NOMO-1 treated with DMSO at 0.1 percent for 48 hours (cell line): ENCODE data around the gene SETD3.

Experiments used
- DNase-seq: peaks from one replicate; lab custom pipeline; 2025; ENCODE audit not compliant: unreplicated experiment; lab: John Stamatoyannopoulos, UW

SETD3 gene

GRCh38 chr14:99516871-99517642 is 36.4 kb upstream of the SETD3 start:
- DNase-seq, result no peak

- DNase-seq, result no peak
Measured at GRCh38 chr14:99516156-99516870, 35.7 kb upstream of the SETD3 start.

DNA sequence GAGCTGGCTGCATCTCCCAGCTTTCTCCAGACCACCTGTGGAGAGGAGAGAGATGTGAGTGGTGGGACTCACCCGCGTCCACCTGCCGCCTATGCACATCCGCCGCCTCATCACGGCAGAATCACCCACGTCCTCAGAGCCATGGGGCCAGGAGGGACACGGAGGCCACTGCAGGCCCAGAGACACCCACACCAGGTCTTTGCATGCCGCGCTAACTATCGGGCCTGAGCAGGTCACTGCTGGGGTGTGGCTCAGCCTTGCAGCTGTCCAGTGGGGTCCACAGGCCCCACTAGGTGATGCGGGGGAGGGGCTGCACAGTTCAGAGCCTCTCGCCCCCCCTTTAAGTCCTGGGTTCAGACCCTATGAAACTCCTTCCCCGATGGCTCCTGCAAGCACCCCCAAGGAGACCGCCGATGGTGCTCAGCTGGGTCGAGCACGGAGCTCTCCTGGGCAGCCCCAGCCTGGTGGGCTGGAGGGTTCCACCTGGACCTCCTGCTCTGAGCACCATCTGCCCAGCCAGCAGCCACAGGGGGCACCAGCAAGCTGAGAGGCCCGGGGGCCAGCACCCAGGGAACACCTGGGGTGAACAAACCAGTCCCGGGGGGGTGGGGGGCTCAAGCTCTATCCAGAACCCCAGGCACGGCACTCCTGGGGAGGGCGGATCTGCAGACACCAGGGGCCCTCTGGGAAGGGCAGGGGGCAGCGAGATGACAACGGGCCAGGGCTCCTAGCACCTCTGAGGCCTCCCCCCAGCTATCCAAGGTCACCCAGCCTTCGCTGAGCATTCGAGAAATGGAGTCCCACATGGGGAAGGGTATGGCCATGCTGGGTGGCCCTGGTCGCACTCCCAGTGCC is 34.9 kb upstream of the SETD3 start:
- no peak for DNase-seq

GRCh38 chr14:99514552-99515300 is 34.1 kb upstream of the SETD3 start:
- DNase-seq, result no peak

DNA sequence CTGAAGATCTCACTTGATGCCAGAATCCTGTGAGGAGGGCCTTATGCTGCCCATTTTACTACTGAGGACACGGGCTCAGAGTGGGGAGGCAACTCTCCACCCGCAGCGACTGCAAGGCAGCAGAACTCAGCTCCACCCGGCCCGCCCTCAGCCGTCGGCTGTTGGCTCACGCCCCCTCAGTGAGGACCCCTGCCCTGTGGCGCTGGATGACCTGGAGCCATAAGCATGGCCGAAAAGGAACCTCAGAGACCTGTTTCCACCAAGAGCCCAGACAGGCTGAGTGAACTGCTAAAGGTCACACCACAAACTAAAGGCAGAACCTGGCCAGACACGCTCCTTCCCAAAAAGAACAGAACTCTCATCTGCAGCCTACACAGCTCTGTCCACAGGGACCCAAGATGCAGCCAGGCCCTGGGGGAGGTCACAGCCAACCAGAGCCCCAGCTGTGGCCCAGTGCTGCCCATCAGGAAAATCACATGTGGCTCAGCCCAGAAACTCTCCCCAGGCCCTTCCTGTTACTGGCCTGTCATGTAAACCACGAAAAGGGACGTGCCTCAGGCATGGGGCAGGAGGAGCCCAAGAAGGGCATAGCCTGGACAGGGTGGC is 33.4 kb upstream of the SETD3 start:
- no peak for DNase-seq

- DNase-seq, result no peak
Measured at GRCh38 chr14:99513183-99513694, 32.6 kb upstream of the SETD3 start.

GRCh38 chr14:99512571-99513182 is 32.0 kb upstream of the SETD3 start:
- no peak for DNase-seq

DNA sequence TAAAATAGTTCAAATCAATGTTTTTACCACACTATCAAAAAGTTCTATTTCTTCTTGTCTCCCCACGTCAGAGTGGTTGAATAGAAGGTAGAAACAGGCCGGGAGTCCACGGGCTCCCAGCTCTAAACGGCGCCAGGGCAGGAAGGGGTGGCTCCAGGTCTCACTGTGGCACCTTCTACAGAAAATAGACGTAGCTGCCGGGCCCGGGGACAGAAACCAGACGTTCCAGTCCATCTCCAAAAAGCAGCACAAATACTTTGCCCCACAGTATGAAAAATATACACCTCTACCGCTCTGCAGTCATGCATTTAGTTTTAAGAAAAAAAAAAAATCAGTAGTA is 31.4 kb upstream of the SETD3 start:
- DNase-seq, result no peak

- DNase-seq, result no peak
Measured at GRCh38 chr14:99511421-99512109, 30.9 kb upstream of the SETD3 start.

GRCh38 chr14:99510556-99511139 is 30.0 kb upstream of the SETD3 start:
- no peak for DNase-seq

GRCh38 chr14:99509871-99510555 is 29.4 kb upstream of the SETD3 start:
- DNase-seq, result no peak

DNA sequence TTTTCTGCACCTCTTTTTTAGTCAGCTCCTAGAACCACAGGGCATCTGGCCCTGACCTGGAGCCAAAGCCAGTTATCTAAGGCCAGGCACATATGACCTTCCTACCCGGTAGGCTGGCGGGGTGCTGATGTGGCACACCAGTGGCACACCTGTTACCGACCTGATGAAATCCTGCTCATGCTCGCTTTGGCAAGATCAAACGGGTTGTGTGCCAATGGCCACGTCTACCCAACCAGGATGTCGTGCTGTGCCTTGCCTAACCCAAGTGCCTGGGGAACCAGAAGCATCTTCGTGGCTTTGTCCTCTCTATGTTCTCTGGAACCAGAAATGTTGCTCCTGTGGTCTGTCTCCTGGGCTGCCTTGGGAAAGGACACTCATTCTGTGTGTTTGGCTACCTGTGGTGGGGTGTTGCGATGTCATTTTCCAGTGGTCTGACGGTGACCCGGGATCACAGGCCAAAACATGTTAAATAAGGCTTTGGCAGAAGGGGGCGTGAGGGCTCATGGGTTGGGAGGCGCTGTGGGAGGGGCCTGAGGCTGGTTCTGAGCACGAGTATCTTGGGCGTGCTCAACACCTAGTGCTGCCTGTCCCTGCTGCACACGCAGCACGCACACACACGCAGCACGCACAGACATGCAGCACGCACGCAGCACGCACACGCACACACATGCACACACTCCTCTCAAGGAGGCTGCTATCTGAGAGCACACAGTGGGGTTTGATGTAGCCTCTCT is 28.4 kb upstream of the SETD3 start:
- DNase-seq, result no peak

- DNase-seq, result no peak
Measured at GRCh38 chr14:99507860-99508640, 27.4 kb upstream of the SETD3 start.

DNA sequence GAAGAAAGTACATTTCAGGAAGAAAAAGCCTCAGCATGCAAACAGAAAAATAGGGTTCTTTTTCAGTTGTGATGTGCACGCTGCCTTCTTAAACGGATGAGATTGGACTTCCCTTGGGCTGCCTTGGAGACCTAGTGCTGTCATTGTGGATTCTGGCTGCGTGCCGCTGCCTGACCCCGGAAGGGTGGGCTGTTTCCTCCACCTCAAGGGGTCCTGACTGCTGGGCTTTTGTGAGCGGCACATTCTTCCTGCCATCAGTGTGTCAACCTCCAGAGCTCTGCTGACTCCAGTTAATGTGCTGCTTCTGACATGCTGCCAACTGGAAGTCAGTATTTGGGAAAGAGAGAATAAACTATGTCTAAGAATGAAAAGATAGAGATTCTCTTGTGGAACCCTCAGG is 25.6 kb upstream of the SETD3 start:
- no peak for DNase-seq

GRCh38 chr14:99505089-99505488 is 24.4 kb upstream of the SETD3 start:
- no peak for DNase-seq

- DNase-seq, result no peak
Measured at GRCh38 chr14:99503848-99504453, 23.3 kb upstream of the SETD3 start.

DNA sequence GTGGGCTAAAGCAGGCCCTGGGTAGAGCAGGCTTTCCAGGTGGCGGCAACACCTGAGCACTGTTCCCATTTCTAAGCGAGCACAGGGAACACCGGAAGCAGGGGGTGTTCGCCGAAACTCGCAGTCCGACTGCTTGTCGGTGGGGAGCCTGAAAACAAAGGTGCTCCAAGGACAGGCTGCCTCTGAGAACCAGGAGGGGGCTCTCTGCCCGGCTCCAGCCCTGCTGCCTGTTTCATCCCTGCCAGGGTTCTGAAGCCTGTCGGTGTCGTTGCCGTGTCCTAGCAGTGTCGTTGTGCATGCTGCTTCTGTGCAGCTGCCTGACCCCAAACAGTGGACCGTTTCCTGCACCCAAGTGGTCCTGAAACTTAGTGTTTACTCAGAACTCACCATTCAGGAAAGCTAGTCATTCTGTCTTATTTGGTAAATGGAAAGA is 22.3 kb upstream of the SETD3 start:
- no peak for DNase-seq
